Tibial nerve (tissue), 3 donors: Measurements from ENCODE around the gene SPNS3.

Experiments
- POLR2A ChIP-seq, 2 donors: fragments of 450-650 bp; IDR thresholded peaks; one replicate each; pipeline ENCODE4 v1.6.1; 2017; ENCODE audit warnings: antibody characterized with exemption in 2 of 2, mild to moderate bottlenecking in 2 of 2, moderate library complexity in 2 of 2
- TF ChIP-seq, protein P1 (sequence below), 5 experiments: fragments of 200-600 bp in 3 of 5; fragments of 450-650 bp in 2 of 5; sonication (generic) in 3 of 5; IDR thresholded peaks; one replicate each; pipeline ENCODE4 v1.5.1; 2016 to 2019; ENCODE audit warnings: antibody characterized with exemption in 5 of 5, mild to moderate bottlenecking in 3 of 5, moderate library complexity in 2 of 5

- TF ChIP-seq, protein P1, sequence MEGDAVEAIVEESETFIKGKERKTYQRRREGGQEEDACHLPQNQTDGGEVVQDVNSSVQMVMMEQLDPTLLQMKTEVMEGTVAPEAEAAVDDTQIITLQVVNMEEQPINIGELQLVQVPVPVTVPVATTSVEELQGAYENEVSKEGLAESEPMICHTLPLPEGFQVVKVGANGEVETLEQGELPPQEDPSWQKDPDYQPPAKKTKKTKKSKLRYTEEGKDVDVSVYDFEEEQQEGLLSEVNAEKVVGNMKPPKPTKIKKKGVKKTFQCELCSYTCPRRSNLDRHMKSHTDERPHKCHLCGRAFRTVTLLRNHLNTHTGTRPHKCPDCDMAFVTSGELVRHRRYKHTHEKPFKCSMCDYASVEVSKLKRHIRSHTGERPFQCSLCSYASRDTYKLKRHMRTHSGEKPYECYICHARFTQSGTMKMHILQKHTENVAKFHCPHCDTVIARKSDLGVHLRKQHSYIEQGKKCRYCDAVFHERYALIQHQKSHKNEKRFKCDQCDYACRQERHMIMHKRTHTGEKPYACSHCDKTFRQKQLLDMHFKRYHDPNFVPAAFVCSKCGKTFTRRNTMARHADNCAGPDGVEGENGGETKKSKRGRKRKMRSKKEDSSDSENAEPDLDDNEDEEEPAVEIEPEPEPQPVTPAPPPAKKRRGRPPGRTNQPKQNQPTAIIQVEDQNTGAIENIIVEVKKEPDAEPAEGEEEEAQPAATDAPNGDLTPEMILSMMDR (IDR thresholded peaks at IDR 0.05) = no peak
- TF ChIP-seq POLR2A (IDR thresholded peaks at IDR 0.05) = no peak
These were observed 65.9 kb downstream of the SPNS3 start for GRCh38 chr17:4499431-4500190.
